Stimulated activated CD4-positive, alpha-beta T cell treated with anti-CD3 and anti-CD28 coated beads, TNF-alpha, amount 100 ng/mL, for 24 hours (primary cell): ENCODE data around the gene CD226.

Experiments used
- DNase-seq, 3 experiments: peaks; one replicate each; pipeline ENCODE4 v3.0.0-alpha.2; 2020; ENCODE audit warnings: low read depth in 3 of 3

CD226 gene

GRCh38 chr18:69817335-69817940 is 130.2 kb downstream of the CD226 start:
- no peak for DNase-seq

DNA sequence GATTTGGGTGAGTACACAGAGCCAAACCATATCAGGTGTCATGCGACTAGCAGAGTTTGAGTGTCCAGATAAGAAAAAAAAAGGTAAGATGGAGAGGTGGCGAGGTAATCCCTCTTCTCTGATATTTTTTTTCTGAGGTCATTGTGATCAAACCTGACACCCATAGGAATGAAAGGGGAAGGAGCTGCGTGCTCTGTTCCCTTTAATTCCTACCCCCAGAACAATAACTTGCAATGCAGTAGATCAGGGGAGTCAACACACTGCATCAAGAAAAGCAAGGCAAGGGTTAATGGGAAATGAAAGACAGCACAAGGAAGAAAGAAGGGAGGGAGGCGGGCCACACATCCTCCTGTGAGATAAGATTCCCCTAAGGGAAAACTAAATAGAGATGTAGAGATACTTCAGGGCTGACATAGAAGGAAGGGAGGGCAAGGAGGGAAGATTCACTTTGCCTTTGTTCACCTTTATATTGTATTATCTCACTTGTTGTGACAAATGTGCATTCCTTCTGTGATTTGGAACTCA is 132.8 kb downstream of the CD226 start:
- DNase-seq, result no peak

DNA sequence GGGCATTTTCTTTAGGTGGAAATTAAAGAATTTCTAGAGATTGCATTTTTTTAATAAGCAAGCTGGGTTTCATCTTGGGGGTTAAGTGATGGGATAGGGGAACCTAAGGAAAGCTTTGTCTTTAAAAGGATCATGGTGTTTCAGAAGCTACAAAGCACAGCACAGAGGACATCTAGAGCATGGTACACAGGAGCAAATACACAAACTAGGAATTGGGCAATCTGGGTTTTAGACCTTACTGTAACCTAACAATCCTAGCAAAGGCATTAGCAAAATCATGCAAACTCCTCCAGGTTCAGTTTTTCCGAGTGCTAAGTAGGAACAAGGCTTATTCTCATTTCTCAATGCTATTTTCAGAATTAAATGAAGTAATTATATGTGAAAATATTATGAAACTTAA is 134.1 kb downstream of the CD226 start:
- no peak for DNase-seq

GRCh38 chr18:69808399-69808798 is 139.3 kb downstream of the CD226 start:
- no peak for DNase-seq

- DNase-seq, result no peak
Measured at GRCh38 chr18:69804776-69805501, 142.7 kb downstream of the CD226 start.
